ENCODE measurements around the gene LRRC4B.

LRRC4B gene

DNA sequence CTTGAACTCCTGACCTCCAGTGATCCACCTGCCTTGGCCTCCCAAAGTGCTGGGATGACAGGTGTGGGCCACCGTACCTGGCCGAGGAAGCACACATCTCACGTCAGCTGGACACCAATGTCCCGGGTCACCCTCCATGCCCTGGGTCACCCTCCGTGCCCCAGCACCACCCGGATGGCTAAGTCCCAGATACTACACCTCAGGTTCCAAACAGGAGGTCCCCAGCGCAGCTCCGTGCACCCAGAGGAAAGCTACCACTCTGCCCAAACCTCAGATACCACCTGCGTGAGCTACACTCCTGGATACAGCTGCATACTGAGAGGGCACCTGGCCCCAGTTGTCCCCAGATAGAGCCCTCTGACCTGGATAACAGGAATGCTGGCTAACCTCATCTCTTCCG, 14.0 kb downstream of the LRRC4B start:
- TF ChIP-seq YY1 (IDR thresholded peaks at IDR 0.05; ENCODE audit: low read depth): no peak
- TF ChIP-seq, protein P1, sequence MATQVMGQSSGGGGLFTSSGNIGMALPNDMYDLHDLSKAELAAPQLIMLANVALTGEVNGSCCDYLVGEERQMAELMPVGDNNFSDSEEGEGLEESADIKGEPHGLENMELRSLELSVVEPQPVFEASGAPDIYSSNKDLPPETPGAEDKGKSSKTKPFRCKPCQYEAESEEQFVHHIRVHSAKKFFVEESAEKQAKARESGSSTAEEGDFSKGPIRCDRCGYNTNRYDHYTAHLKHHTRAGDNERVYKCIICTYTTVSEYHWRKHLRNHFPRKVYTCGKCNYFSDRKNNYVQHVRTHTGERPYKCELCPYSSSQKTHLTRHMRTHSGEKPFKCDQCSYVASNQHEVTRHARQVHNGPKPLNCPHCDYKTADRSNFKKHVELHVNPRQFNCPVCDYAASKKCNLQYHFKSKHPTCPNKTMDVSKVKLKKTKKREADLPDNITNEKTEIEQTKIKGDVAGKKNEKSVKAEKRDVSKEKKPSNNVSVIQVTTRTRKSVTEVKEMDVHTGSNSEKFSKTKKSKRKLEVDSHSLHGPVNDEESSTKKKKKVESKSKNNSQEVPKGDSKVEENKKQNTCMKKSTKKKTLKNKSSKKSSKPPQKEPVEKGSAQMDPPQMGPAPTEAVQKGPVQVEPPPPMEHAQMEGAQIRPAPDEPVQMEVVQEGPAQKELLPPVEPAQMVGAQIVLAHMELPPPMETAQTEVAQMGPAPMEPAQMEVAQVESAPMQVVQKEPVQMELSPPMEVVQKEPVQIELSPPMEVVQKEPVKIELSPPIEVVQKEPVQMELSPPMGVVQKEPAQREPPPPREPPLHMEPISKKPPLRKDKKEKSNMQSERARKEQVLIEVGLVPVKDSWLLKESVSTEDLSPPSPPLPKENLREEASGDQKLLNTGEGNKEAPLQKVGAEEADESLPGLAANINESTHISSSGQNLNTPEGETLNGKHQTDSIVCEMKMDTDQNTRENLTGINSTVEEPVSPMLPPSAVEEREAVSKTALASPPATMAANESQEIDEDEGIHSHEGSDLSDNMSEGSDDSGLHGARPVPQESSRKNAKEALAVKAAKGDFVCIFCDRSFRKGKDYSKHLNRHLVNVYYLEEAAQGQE (IDR thresholded peaks at IDR 0.05; ENCODE audit: low read depth): no peak
- no peak for TF ChIP-seq CREB1 (IDR thresholded peaks at IDR 0.05; ENCODE audit: low read depth)
- TF ChIP-seq, protein P2, sequence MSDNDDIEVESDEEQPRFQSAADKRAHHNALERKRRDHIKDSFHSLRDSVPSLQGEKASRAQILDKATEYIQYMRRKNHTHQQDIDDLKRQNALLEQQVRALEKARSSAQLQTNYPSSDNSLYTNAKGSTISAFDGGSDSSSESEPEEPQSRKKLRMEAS (IDR thresholded peaks at IDR 0.05): no peak
- TF ChIP-seq RAD21 (IDR thresholded peaks at IDR 0.05; ENCODE audit: low read depth): no peak
- no peak for TF ChIP-seq NFIC (IDR thresholded peaks at IDR 0.05)
- TF ChIP-seq EP300 (IDR thresholded peaks at IDR 0.05; ENCODE audit: borderline replicate concordance): no peak
- TF ChIP-seq, protein P3, sequence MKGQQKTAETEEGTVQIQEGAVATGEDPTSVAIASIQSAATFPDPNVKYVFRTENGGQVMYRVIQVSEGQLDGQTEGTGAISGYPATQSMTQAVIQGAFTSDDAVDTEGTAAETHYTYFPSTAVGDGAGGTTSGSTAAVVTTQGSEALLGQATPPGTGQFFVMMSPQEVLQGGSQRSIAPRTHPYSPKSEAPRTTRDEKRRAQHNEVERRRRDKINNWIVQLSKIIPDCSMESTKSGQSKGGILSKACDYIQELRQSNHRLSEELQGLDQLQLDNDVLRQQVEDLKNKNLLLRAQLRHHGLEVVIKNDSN (IDR thresholded peaks at IDR 0.05): no peak

DNA sequence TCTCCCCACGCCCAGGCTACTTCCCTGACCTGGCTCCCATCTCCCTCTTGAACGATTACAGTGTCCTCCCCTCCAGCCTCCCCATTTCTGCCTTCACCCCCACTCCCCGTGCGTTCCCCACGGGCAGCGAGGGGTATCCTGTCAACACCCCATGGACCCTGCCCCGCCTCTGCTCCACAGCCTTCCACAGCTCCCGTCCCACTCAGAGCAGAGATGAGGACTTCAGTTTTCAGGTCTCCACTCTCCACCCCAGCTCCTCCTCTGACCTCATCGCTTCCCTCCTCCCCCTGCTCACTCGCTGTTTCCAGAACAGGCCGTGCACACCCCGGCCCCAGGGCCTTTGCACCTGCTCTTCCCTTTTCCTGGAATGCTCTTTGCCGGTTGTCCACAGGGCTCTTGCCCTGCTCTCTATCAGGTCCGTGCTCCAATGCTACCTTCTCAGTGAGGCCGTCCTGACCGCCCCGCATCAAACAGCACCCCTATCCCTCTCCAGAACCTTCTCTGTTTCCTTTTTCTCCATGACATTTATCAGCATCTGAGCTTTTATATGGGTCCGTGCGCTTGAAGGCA, 15.0 kb downstream of the LRRC4B start:
- TF ChIP-seq CREB1 (IDR thresholded peaks at IDR 0.05; ENCODE audit: low read depth) (no peak), TEAD4 (IDR thresholded peaks at IDR 0.05) (no peak), EGR1 (IDR thresholded peaks at IDR 0.05) (no peak), NFIC (IDR thresholded peaks at IDR 0.05) (no peak), EP300 (IDR thresholded peaks at IDR 0.05; ENCODE audit: borderline replicate concordance) (no peak)
- TF ChIP-seq, protein P2 (IDR thresholded peaks at IDR 0.05): no peak

DNA sequence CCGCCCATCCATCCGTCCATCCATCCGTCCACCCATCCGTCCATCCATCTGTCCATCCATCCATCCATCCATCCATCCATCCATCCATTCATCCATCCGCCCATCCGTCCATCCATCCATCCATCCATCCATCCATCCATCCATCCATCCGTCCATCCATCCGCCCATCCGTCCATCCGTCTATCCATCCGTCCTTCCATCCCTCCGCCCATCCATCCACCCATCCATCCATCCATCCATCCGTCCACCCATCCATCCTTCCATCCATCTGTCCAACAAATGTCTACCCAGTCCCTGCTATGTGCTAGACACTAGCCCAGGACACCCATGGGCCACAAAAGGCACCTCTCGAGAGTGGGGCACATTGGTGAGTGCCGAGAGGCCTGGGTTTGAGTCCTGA, 15.7 kb downstream of the LRRC4B start:
- TF ChIP-seq, protein P3 (IDR thresholded peaks at IDR 0.05): no peak
- TF ChIP-seq YY1 (IDR thresholded peaks at IDR 0.05; ENCODE audit: low read depth) (no peak), RAD21 (IDR thresholded peaks at IDR 0.05; ENCODE audit: low read depth) (no peak), CEBPB (IDR thresholded peaks at IDR 0.05) (no peak), EGR1 (IDR thresholded peaks at IDR 0.05) (no peak), TAF1 (IDR thresholded peaks at IDR 0.05; ENCODE audit: low read depth) (no peak), TEAD4 (IDR thresholded peaks at IDR 0.05) (no peak), EP300 (IDR thresholded peaks at IDR 0.05; ENCODE audit: borderline replicate concordance) (no peak), CREB1 (IDR thresholded peaks at IDR 0.05; ENCODE audit: low read depth) (no peak), NFIC (IDR thresholded peaks at IDR 0.05) (no peak), FOXM1 (IDR thresholded peaks at IDR 0.05; ENCODE audit: borderline replicate concordance, low read depth) (no peak), ZBTB7A (IDR thresholded peaks at IDR 0.05; ENCODE audit: low read depth) (no peak), TCF12 (IDR thresholded peaks at IDR 0.05; ENCODE audit: low read depth) (no peak)
- TF ChIP-seq, protein P2 (IDR thresholded peaks at IDR 0.05): no peak
- TF ChIP-seq, protein P1 (IDR thresholded peaks at IDR 0.05; ENCODE audit: low read depth): no peak

DNA sequence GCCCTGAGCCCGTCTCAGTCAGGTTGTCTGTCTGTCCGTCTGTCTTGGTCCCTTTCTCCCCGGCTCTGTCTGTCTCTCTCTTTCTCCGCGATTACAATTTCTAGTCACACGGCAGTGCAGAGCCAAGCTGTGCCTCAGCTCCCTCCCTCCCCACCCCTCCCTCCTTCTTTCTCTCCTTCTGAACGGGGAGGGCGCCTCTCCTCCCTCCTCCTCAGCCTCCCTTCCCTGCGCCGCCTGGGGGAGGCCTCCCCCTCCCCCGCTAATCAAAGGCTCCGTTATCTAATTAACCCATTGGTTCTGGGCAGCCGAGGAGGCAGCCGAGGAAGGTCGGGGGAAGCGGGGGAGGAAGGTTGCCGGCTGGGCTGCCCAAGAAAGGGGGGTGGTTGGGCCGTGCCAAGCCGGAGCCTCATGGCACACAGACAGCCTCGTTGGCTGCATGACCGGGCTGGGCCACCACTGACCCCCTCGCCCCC, 16.5 kb downstream of the LRRC4B start:
- no peak for TF ChIP-seq CEBPB (IDR thresholded peaks at IDR 0.05)
- TF ChIP-seq CREB1 (IDR thresholded peaks at IDR 0.05; ENCODE audit: low read depth): no peak
- TF ChIP-seq RAD21 (IDR thresholded peaks at IDR 0.05; ENCODE audit: low read depth): no peak
- no peak for TF ChIP-seq NFIC (IDR thresholded peaks at IDR 0.05)
- TF ChIP-seq, protein P2 (IDR thresholded peaks at IDR 0.05): no peak
- TF ChIP-seq, protein P3 (IDR thresholded peaks at IDR 0.05): no peak
- TF ChIP-seq YY1 (IDR thresholded peaks at IDR 0.05; ENCODE audit: low read depth): no peak
- TF ChIP-seq, protein P1 (IDR thresholded peaks at IDR 0.05; ENCODE audit: low read depth): no peak
- no peak for TF ChIP-seq FOXM1 (IDR thresholded peaks at IDR 0.05; ENCODE audit: borderline replicate concordance, low read depth)
- no peak for TF ChIP-seq TAF1 (IDR thresholded peaks at IDR 0.05; ENCODE audit: low read depth)
- no peak for TF ChIP-seq TEAD4 (IDR thresholded peaks at IDR 0.05)
- no peak for TF ChIP-seq TCF12 (IDR thresholded peaks at IDR 0.05; ENCODE audit: low read depth)
- TF ChIP-seq EP300 (IDR thresholded peaks at IDR 0.05; ENCODE audit: borderline replicate concordance): no peak
- TF ChIP-seq EGR1 (IDR thresholded peaks at IDR 0.05): no peak
- no peak for TF ChIP-seq ZBTB7A (IDR thresholded peaks at IDR 0.05; ENCODE audit: low read depth)
